CD14-positive monocyte (primary cell): Measurements from ENCODE around the gene SH3PXD2A. TPM values are rescaled to one million over a fixed set of nuclear protein-coding genes. Genes with fewer than 3 reads are reported as not detected.

Experiments used
- DNase-seq, 3 donors: peaks; one replicate each; pipeline ENCODE4 v3.0.0-alpha.2; 2011 to 2022
- H2AFZ ChIP-seq: 2 replicates; pipeline ENCODE4 v1.6.0; 2012; ENCODE audit warnings: mild to moderate bottlenecking, low read depth, low read length, inconsistent platforms; ENCODE audit not compliant: insufficient read depth, poor library complexity, severe bottlenecking
- H3K27ac ChIP-seq, 2 donors: 1 replicate in 1 of 2; 2 replicates in 1 of 2; pipeline ENCODE4 v1.5.1; 2012 to 2013; ENCODE audit warnings: low read length in 2 of 2, control low read depth in 1 of 2, inconsistent platforms in 1 of 2, low read depth in 1 of 2, mild to moderate bottlenecking in 1 of 2
- H3K27me3 ChIP-seq, 2 donors: one replicate each; pipeline versions ENCODE4 v1.6.0 to v1.6.1; 2011 to 2013; ENCODE audit warnings: low read length in 2 of 2; ENCODE audit not compliant: control insufficient read depth in 2 of 2, insufficient read depth in 2 of 2
- H3K36me3 ChIP-seq, 2 donors: replicated peaks in 1 of 2; 1 replicate in 1 of 2; 2 replicates in 1 of 2; pipeline versions ENCODE4 v1.5.1 to v1.6.1; 2012 to 2013; ENCODE audit warnings: low read length in 2 of 2, control low read depth in 1 of 2, inconsistent platforms in 1 of 2, mild to moderate bottlenecking in 1 of 2; ENCODE audit not compliant: insufficient read depth in 2 of 2, control insufficient read depth in 1 of 2
- H3K4me1 ChIP-seq, 2 donors: 1 replicate in 1 of 2; 2 replicates in 1 of 2; pipeline versions ENCODE4 v1.5.1 to v1.6.1; 2012 to 2013; ENCODE audit warnings: low read length in 2 of 2, control low read depth in 1 of 2, inconsistent platforms in 1 of 2, mild to moderate bottlenecking in 1 of 2, moderate library complexity in 1 of 2; ENCODE audit not compliant: insufficient read depth in 2 of 2, control insufficient read depth in 1 of 2
- H3K4me2 ChIP-seq: replicated peaks from 2 replicates; pipeline ENCODE3; 2012; ENCODE audit warnings: low read length, moderate library complexity, mild to moderate bottlenecking; ENCODE audit not compliant: poor library complexity, severe bottlenecking; ENCODE audit errors: extremely low read depth
- H3K4me3 ChIP-seq, 3 experiments: fragments of 200-600 bp in 1 of 3; sonication (generic) in 1 of 3; replicated peaks in 1 of 3; 1 replicate in 2 of 3; 2 replicates in 1 of 3; pipeline ENCODE4 v1.5.1; 2011 to 2013; ENCODE audit warnings: low read length in 3 of 3, mild to moderate bottlenecking in 3 of 3, control low read depth in 2 of 3, low read depth in 2 of 3, inconsistent platforms in 1 of 3, moderate library complexity in 1 of 3
- H3K79me2 ChIP-seq: 2 replicates; pipeline ENCODE4 v1.6.0; 2012; ENCODE audit warnings: mild to moderate bottlenecking, control low read depth, inconsistent platforms, low read length, moderate library complexity; ENCODE audit not compliant: insufficient read depth
- H3K9ac ChIP-seq: 2 replicates; pipeline ENCODE4 v1.6.0; 2017; ENCODE audit warnings: low read length, mild to moderate bottlenecking; ENCODE audit not compliant: insufficient read depth, poor library complexity, severe bottlenecking
- H3K9me3 ChIP-seq, 2 donors: replicated peaks in 1 of 2; 1 replicate in 1 of 2; 2 replicates in 1 of 2; pipeline versions ENCODE4 v1.5.1 to v1.6.1; 2012 to 2013; ENCODE audit warnings: low read length in 2 of 2, control low read depth in 1 of 2; ENCODE audit not compliant: control insufficient read depth in 1 of 2, insufficient read depth in 1 of 2
- H4K20me1 ChIP-seq: 2 replicates; pipeline ENCODE4 v1.6.0; 2012; ENCODE audit warnings: mild to moderate bottlenecking, low read length, control low read depth, moderate library complexity; ENCODE audit not compliant: insufficient read depth
- H3K27ac Mint-ChIP-seq, 7 donors: one replicate each; pipeline ENCODE4 v1.8.0; 2020; ENCODE audit warnings: mild to moderate bottlenecking in 7 of 7, mixed read lengths in 7 of 7, moderate library complexity in 6 of 7, inconsistent platforms in 2 of 7
- H3K27me3 Mint-ChIP-seq, 3 donors: one replicate each; pipeline ENCODE4 v1.8.0; 2021 to 2022; ENCODE audit warnings: low read depth in 3 of 3, mild to moderate bottlenecking in 3 of 3, mixed read lengths in 3 of 3, moderate library complexity in 3 of 3, inconsistent platforms in 1 of 3
- H3K36me3 Mint-ChIP-seq, 2 donors: one replicate each; pipeline ENCODE4 v1.8.0; 2020; ENCODE audit warnings: mixed read lengths in 2 of 2, inconsistent platforms in 1 of 2, mild to moderate bottlenecking in 1 of 2
- H3K4me1 Mint-ChIP-seq: one replicate; pipeline ENCODE4 v1.8.0; 2020; ENCODE audit warnings: mild to moderate bottlenecking, mixed read lengths
- H3K4me3 Mint-ChIP-seq, 2 donors: one replicate each; pipeline ENCODE4 v1.8.0; 2020; ENCODE audit warnings: mild to moderate bottlenecking in 2 of 2, mixed read lengths in 2 of 2, moderate library complexity in 1 of 2
- H3K9me3 Mint-ChIP-seq, 7 donors: one replicate each; pipeline ENCODE4 v1.8.0; 2020 to 2022; ENCODE audit warnings: mixed read lengths in 7 of 7, mild to moderate bottlenecking in 6 of 7, moderate library complexity in 6 of 7, inconsistent platforms in 2 of 7
- WGBS: methylation state at CpG from one replicate; pipeline ENCODE4 v1.1.5; 2013; ENCODE audit warnings: missing lambda C conversion rate; ENCODE audit not compliant: insufficient coverage; 5-methylcytosine and 5-hydroxymethylcytosine counted together
- intact Hi-C, 2 donors: fragments of 100-400 bp; cut with micrococcal nuclease; formaldehyde crosslinking; loops; one replicate each; pipeline versions ENCODE4 v1.15.0 to v1.15.1; 2023
- polyA plus RNA-seq, 3 donors: library from polyadenylated mRNA; depleted of rRNA in 1 of 3; unstranded in 2 of 3; stranded (reverse) in 1 of 3; fragments of 300-500 nt in 2 of 3; fragments of >200 nt in 1 of 3; fragmentation: Illumina TruSeq in 2 of 3; gene quantifications; 1 replicate in 2 of 3; 2 replicates in 1 of 3; pipeline ENCODE4 v1.2.3, GENCODE V29; 2012 to 2021
- TF ChIP-seq, protein P1 (sequence below): fragments of 200-600 bp; IDR thresholded peaks from one replicate; pipeline ENCODE4 v1.8.0; 2022; ENCODE audit warnings: antibody characterized with exemption, mild to moderate bottlenecking

SH3PXD2A gene
- polyA plus RNA-seq, 3 donors = 0.01 to 0.76 (median 0.05) TPM

DNA sequence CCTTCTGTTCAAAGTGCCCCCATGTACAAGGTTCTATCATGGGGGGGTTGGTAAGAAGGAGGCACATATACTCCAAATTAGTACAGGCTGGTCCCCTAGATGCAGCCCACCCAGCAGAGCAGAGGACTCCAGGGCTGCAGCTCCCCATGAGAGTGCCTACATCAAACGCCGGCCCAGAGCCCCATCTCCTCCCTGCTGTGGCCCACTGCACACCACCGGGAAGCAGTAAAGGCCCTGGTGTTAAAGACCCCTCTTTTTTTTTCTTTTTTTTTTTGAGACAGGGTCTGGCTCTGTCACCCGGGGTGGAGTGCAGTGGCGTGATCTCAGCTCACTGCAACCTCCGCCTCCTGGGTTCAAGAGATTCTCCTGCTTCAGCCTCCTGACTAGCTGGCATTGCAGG lies 47.4 kb downstream of the SH3PXD2A start:
- Mint-ChIP-seq H3K27ac (no peak overlapping the region), H3K9me3 (no peaks in the 10 kb centered on the region), H3K36me3 (no peaks in the 10 kb centered on the region), H3K4me1 (no peaks in the 10 kb centered on the region), H3K4me3 (no peak overlapping the region), H3K27me3 (peaks cover 2 to 5% (median 3%) of the 10 kb centered on the region in 3 donors)
- Histone ChIP-seq H3K79me2 (no peaks in the 10 kb centered on the region), H3K36me3 (no peaks in the 10 kb centered on the region), H3K27me3 (no peaks in the 10 kb centered on the region), H3K9ac (no peak overlapping the region), H4K20me1 (no peaks in the 10 kb centered on the region), H3K4me3 (no peak overlapping the region), H3K27ac (no peak overlapping the region), H2AFZ (no peak overlapping the region), H3K4me2 (no peak overlapping the region), H3K9me3 (no peaks in the 10 kb centered on the region), H3K4me1 (no peaks in the 10 kb centered on the region)
- DNase-seq = no peak
- WGBS = 100% methylated on average over 1 of the region's 6 CpGs
- intact Hi-C loops = no loop called here
- TF ChIP-seq, protein P1, sequence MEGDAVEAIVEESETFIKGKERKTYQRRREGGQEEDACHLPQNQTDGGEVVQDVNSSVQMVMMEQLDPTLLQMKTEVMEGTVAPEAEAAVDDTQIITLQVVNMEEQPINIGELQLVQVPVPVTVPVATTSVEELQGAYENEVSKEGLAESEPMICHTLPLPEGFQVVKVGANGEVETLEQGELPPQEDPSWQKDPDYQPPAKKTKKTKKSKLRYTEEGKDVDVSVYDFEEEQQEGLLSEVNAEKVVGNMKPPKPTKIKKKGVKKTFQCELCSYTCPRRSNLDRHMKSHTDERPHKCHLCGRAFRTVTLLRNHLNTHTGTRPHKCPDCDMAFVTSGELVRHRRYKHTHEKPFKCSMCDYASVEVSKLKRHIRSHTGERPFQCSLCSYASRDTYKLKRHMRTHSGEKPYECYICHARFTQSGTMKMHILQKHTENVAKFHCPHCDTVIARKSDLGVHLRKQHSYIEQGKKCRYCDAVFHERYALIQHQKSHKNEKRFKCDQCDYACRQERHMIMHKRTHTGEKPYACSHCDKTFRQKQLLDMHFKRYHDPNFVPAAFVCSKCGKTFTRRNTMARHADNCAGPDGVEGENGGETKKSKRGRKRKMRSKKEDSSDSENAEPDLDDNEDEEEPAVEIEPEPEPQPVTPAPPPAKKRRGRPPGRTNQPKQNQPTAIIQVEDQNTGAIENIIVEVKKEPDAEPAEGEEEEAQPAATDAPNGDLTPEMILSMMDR = no peak

DNA sequence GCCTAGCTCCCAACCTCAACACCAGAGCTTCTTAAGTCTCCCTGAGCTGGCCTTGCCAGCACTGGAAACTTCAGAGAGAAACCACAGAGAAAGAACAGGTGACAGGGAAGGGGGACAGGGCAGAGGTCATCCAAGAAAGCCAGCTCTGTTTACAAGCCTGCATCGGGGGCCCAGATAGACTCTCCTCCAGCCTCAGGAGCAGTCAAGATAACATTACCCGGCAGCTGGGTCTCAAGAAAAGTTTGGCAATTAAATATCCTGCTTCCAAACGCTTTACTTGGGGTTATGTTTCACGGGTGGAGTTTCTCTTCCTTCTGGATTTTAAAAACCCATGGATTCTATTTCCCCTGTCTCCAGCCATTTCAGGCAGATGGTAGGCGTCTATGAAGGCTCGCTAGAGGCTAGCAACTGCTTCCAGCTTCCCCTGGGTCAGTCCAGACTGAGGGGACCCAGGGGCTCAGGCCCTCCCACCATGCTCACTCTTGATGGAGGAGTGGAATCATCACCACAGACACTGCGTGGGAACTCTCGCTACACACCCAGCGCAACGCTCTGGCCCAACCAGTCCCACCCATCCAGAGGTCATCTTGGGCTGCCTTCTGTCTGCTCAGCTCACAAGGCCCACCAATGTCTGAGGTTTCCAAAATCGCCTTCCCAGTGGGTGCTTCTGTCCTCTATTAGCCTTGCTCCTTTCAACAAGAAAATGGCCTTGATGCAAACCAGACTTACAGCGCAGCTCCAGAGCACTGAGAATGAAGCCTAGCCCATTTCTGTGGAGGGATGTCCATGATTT lies 48.8 kb downstream of the SH3PXD2A start:
- Histone ChIP-seq H3K9me3 (no peaks in the 10 kb centered on the region), H3K79me2 (no peaks in the 10 kb centered on the region), H3K27ac (no peak overlapping the region), H3K4me3 (no peak overlapping the region), H4K20me1 (no peaks in the 10 kb centered on the region), H3K27me3 (no peaks in the 10 kb centered on the region), H3K36me3 (no peaks in the 10 kb centered on the region), H3K4me2 (no peak overlapping the region), H3K4me1 (no peaks in the 10 kb centered on the region), H3K9ac (no peak overlapping the region), H2AFZ (no peak overlapping the region)
- TF ChIP-seq, protein P1 = no peak
- no peaks in the 10 kb centered on the region for H3K36me3 Mint-ChIP-seq
- H3K27ac Mint-ChIP-seq = peak overlapping the region in 2 of 7 donors; percentile 32 to 50
- peaks cover 2 to 5% (median 3%) of the 10 kb centered on the region in 3 donors for H3K27me3 Mint-ChIP-seq
- H3K9me3 Mint-ChIP-seq = no peaks in the 10 kb centered on the region
- 100% methylated on average over 8 of the region's 12 CpGs for WGBS
- no peaks in the 10 kb centered on the region for H3K4me1 Mint-ChIP-seq
- intact Hi-C loops = no loop called here
- no peak for DNase-seq
- H3K4me3 Mint-ChIP-seq = no peak overlapping the region
